GM18868 (cell line): ENCODE data around the gene P2RY13.

Experiments
- ATAC-seq: cut with Tn5 transposase; IDR thresholded peaks from one replicate; pipeline ENCODE4 v1.9.1; 2021; ENCODE audit warnings: mild to moderate bottlenecking, moderate library complexity; ENCODE audit not compliant: unreplicated experiment

Gene P2RY13

DNA sequence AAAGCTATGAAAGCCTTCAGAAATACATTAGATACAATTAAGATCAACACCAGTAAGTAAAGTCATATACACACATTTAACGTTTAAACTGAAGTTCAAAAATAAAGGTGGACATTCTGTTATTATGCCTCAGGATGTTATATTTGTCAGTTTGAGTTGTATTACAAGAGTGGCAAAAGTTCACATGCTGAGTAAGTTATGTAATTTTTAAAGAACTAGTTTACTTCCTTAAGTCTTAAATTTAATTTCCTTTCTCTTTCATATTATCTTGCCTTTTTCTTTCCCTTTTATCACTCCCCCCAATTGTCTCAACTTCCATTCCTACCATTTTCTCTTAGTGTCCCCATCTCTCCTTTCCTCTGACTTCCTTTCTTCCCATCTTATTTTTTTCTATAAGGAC is 7.8 kb downstream of the P2RY13 start:
- no peak for ATAC-seq

DNA sequence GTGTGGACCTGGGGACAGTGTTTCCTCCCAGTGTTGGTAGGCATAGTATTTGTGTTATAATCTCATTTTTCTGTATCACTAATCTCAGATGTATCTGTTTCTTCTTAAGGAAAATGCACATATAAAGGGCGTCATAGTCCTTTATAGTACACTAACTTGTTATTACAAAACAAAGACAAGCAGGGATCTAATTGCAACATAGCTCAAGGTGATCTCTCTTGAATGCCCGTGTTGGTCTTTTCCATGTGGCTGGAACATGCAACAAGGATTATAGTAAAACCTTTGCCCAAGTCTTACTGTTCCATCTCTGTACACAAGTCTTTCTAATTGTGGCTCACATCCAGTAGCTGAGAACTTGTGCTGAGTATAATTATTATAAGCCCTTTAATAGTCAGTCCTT is 9.2 kb downstream of the P2RY13 start:
- ATAC-seq, result no peak

DNA sequence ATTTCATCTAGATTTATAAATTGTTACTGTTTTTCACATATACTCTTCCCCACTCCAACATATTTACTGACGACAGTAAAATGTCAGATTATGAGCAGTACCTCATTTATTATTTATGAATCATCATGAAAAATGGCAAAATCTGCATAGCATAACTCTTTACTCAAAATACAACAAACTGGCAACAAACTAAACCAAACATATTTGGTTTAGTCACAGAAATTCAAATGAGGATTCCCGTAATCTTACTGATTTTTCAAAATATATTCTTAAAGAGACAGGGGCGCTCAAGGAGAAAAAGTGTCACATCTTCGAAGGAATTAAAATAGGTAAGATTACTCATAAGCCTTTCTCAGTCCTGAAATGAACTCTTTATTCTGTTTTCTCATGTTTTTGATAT is 9.7 kb downstream of the P2RY13 start:
- no peak for ATAC-seq

DNA sequence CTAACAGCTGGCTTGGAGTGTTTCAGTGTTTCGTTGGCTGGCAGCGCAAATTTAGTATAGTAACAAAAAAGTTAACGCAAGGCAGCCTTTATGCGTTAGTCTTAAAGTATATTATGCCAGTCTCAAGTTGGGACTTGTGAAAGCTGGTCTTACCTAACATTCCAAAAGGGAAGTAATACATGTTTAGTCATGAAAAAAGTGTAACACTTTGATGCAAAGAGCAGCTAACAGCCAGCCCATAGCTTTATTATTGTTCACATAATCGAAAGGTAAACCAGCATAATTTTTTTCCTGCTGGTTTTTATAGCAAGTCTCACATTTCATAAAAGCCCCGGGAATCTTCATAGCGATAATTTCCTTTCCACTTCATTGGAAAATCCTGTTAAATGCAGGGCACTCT is 10.4 kb downstream of the P2RY13 start:
- no peak for ATAC-seq

DNA sequence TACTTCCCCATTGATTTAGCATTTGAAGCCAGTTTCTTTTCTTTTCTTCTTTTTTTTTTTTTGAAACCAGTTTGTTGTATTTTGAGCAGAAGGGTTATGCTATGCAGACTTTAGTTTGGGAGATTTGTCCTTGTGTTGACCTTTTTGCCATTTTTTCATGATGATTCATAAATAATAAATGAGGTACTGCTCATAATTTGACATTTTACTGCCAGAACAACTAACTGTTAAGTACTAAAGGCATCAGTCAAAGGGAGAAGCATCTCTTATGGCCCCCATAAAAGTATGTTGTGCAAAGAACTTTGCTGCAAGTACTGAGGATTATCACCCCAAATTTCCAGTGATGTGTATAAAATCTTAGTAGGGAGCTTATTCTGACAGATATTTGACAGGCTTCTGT is 11.0 kb downstream of the P2RY13 start:
- ATAC-seq, result no peak

DNA sequence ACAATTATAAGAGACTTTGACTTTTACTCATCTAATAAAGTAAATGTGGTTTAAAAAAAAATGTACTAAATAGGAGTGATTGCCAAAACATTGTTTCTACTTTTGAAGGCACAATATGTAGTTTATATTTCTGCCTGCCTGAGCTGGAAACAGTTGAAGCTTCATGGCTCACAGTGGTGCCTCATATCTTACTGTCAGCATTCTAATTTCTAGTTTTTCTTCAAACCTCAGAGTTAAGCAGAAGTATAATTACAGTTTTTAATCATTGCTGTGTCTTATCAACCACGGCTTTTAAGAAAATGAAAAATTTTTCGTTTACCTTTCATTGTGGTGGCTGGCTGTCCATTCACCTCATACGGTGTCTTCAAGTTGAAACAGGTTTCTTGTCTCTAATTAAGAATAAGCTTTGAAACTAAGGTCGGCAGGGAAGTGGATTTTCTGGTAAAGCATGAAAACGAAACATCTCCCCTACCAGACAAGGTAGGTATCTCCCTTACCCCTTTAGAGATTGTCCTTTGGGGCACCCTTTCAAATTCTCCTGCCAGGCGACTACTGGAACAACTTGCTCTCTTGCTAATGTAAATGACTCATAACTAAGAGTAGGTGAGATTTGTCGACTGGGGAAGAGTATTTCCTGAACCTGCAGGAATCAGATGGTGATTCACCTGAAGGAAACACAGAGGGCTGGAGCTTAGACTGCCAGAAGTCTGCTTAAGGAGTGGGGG is 12.9 kb downstream of the P2RY13 start, which contains the start of gene GPR87:
Gene GPR87 (minus strand): TSS at position 554 of the 725 bp plus-strand sequence. CDS start 16,720 bp downstream, outside the sequence.
- ATAC-seq, result peak; percentile 75

DNA sequence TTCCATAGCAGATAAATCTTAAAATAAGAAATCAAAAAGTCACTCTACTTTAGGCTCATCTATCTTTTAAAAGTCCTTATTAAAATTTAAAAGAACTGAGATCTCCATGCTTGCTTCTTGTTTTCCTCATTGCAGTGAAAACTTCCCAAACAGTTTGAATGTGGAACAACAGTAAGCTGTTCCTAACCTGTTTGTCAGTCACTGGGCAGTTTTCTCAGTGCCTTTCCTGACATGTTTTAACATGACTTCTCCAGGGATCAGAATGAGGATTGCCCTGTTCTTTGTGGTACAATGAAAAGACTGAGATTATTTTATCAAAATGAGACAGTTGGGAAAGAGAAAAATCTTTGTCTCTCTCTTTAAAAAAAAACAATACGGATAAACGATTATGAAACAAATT is 13.5 kb downstream of the P2RY13 start:
- no peak for ATAC-seq

DNA sequence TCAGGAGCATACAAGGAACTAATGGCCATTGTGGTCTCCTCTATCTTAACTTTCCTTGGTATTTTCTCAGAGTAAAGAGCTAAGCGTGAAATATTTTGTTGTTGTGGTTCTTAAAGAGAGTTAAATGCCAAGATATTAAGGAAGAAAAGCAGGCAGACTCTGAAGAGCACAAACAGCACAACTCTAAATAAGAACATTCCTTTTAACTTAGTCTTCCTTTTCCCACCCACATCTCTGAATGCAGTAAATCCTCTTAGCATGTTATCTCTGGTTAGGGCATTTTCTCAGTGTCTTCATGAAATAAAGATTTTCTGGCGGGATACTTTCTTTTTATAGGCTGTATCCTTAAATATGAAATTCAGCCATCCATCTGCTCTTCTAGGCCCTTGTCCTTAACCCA is 14.2 kb downstream of the P2RY13 start:
- ATAC-seq, result no peak

DNA sequence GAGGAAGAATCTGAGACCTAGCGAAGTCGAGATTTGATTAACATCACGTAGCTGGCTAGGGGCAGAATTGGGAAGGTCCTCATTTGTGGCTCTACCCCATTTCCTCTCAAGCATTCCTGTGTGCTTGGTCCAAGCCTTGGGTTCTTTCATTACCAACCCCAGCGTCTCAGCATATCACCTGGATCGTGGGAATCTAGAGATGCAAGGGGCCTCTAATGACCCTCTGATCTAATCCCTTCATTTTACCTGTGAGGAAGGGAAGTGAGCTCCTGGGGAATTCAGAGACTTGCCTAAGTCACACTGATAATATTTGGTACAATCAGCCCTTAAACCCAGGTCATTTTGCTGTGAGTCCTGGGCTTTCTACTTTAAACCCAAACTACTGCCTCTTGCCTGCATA is 14.8 kb downstream of the P2RY13 start:
- no peak for ATAC-seq

DNA sequence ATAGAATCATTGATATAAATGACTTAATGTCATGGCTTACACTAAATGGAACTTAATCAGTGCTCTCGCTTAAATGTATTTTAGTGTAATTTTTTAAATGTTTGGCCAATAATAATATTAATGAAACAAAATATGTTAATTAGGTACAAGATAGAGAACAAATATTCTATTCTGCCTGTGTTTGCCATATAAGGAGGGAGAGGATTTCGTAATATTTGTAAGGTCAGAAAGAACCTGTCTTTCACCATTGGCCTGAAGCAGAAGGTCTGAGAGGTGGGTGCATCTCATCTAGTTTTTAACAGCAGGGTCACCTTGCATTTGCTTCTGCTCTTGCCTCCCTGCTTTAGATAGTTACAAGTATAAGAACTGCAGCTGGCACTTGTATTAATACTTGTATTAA is 15.2 kb downstream of the P2RY13 start:
- ATAC-seq, result no peak

DNA sequence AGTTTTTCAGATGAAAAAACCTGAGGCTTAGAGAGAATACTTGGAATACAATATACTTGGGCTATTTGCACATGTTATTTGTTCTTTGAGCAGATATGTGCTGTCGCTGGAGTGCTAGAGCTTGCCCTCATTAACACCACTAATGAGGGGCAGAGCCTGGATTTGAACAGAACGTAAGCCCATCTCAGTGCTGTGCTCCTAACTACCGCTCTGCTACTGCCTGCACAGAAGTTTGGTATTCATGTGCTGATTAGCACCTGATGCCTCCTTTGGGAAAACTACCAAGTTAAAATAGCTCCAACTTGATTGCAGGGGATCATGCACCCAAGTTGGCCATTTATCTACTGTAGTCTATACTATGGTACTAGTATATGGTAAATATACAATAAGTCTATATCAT is 16.4 kb downstream of the P2RY13 start:
- ATAC-seq, result no peak

DNA sequence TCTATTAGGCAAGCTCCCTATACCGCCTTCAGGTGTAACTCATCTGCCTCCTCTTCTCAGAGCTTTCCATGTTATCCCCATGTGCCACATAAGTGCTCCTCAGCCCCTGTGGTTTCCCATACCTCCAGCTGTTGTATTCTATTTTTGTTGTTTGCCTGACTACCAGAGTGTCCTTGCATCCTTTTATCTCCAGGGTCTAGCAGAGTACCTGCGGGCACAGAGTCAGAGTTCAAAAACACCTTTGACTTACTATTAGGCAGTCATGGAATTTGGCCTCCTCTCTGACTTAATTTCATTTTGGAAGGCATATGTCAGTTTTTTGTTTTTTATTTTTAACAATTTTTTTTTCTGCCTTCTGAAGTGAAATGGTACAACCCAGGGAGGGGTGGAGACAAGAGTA is 19.8 kb downstream of the P2RY13 start:
- no peak for ATAC-seq

DNA sequence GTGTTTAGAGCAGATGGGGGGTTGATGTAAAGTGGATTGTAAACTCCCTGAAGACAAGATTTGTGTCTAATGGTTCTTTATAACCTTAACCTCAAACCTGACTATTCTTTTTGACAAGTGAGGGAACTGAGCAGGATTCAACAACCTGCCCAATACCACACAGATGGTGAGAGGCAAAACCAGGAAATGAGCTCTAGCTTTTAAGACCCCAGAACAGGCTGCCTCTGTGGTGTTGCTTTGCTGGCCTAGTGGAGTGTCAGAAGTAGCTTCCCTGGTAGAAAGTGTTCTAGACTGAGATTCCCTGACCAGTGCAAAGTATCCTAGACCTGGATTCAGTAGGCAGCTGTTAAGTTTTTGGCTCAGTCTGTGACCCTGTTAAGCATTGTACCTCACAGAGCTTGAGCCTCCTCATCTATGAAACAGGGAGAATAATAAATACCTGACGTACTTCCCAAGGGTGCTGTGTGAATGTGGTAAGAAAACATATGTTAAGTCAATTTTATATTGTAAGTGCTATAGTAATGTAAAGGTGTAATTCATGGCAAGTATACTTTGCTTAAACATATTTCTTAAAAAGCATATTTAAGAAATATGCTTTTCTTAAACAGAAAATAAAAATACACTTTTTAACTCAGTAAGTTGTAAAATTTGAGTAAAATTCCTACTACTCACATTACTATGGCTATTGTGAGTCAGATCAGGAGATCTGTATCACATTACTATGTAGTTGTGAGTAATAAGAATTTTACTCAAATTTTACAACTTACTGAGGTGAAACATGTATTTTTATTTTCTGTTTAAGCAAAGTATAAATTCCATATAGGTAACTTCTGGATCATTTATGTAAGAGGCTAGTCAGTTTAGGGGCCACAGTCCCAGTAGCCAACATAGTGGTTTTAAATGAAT is 21.5 kb downstream of the P2RY13 start:
- ATAC-seq, result no peak

DNA sequence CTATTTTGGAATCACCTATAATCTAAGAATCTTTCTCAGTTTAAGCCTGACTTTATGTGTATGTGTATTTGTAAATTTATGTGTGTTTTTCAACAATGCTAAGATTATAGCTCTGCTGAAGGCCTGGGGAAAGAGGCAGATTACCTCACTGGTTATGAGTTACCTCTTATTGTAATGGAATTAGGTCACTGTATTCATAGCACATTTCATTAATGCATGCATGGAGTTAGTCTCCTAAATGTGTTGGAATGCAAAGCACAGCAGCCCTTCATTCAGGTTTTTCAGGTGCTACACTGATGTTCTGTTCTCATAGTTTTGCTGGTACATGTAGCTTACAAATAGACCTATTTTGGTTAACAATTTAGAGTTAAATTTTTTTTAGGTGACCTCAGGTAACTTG is 22.2 kb downstream of the P2RY13 start:
- ATAC-seq, result no peak

DNA sequence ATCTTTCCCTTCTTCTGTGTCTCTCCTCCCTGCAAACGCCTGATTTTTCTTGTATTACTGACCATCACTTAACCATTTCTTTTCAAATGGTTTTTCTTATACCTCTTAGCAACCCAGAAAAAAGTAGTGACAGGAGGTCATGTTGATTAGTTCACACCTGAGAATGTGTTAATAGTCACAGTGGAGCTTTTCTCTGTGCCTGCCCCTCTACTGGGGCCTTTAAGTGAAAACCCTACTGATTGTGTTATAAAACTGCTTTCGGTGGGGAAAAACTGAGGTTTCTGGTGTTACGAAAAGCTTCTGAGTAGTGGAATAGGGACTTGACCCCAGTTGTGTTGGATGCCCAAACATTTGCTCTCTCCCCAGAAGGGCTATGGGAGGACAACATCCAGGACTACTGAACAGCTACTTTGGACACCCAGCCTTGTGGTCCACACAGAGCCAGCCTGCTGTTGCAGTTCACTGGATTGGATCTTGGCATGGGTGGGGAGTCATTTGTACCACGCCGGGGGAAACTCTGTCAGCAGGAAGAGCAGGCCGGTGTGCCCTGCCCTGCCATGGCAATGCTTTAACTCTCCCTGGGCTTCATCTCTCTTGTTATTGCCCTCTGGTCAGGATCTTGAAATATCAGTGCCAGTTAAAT is 23.1 kb downstream of the P2RY13 start:
- no peak for ATAC-seq

DNA sequence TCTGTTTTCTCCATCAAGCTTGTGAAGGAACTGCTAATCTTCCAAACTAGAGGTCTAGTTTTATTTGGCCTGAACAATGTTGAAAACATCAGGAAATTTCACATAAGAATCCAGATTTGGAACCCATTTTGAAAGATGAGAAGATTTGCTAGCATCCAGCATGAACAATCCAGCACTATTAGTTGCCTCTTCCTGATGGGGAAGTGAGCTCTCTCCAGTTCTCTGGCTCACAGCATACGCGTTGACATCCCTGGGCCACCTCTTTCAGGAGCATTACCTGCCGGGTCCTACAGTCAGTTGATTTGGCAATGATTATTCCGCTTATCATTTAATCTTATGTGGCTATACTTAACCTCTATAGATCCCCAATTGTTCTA is 23.6 kb downstream of the P2RY13 start:
- no peak for ATAC-seq

DNA sequence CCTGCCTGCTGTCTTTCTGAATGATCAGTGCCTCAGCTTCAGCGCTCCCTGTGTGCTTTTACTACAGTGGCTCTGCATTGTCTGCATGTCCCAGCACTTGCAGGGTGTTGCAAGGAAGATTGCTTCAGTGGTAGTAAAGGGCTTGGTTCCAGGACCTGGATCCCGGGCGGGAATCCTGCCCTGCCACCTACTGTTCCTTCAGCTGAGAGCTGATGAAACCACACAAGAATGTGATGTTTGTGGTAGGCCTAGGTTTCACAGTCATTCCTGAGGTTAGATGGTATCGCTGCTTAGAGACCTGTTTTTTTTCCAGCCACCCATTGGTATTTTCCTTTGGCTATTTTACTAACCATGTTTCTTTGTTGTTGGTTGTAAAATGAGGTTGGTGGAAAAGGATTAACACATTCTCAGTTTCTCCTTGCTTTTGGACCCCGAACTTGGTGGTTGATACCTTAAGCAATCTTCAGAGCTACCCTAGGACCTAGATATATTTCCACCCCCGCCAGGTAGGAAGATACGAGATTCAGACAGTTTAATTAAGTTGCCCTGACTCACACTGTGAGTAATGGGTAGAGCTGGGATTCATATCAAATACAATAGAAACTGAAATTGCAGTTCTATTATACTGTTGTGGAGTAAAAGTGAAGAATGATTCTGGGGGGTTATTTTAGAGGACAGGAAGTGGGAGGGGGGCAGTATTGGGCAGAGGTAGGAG is 24.1 kb downstream of the P2RY13 start:
- no peak for ATAC-seq

DNA sequence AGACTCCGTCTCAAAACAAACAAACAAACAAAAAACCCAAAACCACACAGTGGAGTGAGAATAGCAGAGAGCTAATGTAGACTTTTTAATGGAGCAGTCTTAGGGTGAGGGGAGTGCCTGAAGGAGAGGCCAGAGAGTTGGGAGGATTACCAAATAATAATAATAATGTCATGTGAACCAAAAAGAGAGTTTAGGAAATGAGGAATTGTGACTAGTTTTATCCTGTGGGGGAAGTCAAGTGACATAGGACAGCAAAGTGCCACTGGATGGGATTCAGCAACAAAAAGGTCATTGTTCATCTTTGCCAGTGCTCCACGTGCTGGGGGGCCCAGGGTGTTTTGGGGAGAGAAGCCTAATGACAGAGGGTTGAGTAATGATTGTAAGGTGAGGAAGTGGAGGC is 25.6 kb downstream of the P2RY13 start:
- no peak for ATAC-seq

DNA sequence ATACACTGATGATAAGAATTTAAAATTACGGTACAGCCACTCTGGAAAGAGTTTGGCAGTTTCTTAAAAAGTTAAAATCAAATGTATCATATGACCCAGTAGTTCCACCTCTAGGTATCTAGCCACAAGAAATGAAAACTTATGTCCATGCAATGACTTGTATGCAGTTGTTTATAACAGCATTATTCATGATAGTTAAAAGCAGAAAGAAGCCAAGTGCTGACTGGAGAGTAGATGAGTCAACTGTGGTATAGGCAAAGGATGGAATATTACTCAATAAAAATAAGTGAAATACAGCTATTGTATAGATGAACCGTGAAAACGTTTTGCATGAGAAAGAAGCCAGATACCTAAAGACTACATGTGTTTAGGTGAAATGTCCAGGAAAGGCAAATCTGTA is 27.6 kb downstream of the P2RY13 start:
- ATAC-seq, result no peak

DNA sequence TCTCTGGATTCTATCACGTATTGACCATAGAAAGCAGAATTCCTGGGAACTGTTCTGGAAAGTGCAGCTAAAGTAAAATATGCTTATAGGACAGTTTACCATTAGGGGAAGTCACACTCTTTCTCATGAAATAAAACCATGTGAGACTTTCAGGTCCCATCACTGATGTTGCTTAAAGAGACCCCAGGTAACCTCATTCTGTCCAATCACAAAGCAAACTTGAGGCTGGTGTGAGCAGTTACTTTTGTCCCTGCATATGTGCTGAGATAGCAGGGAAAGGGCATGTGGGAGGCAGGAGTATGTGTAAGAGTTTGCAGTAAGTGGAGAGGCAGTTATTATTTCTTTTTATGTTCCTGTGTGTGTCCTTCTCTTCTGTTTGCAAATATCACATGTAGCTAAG is 28.8 kb downstream of the P2RY13 start:
- no peak for ATAC-seq

DNA sequence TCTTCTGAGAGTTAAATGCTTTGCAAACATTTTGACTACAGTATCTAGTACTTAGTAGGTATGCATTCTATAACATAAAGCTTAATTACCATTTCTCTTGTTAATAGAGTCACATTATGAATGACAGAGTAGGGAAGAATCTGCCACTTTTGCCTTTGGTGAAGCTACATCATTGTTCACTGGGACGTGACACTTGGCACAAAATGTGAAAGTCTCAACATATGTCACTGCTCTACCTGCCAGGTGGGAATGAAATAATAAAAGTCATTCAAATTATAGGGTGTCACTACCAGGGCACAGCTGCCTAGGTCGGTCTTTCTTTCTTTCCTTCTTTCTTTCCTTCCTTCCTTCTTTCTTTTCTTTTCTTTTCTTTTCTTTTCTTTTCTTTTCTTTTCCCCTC is 30.3 kb downstream of the P2RY13 start:
- ATAC-seq, result no peak
